ENCODE results near the gene P4HB.

Gene P4HB

GRCh38 chr17:81812571-81813370, 47.6 kb downstream of the P4HB start:
- Histone ChIP-seq H3K4me1 (peaks cover 14% of the 10 kb centered on the region), H3K36me3 (no peaks in the 10 kb centered on the region), H3K4me3 (ENCODE audit: low read depth, low read length) (no peak overlapping the region), H3K9me3 (peaks cover 3% of the 10 kb centered on the region; the same call in 1 of the 2 replicates), H3K27me3 (peaks cover 9% of the 10 kb centered on the region)
- TF ChIP-seq CTCF (IDR thresholded peaks at IDR 0.05; ENCODE audit: low read depth, low read length): no peak
- no peak for DNase-seq

GRCh38 chr17:81811705-81812570, 48.4 kb downstream of the P4HB start:
- H3K9me3 ChIP-seq: peaks cover 3% of the 10 kb centered on the region; the same call in 1 of the 2 replicates
- TF ChIP-seq CTCF (IDR thresholded peaks at IDR 0.05; ENCODE audit: low read depth, low read length): no peak
- peaks cover 17% of the 10 kb centered on the region for H3K27me3 ChIP-seq
- H3K36me3 ChIP-seq: no peaks in the 10 kb centered on the region
- no peak for DNase-seq
- H3K4me3 ChIP-seq (ENCODE audit: low read depth, low read length): no peak overlapping the region
- peaks cover 14% of the 10 kb centered on the region for H3K4me1 ChIP-seq

- peaks cover 3% of the 10 kb centered on the region; the same call in 1 of the 2 replicates for H3K9me3 ChIP-seq
- no peak for TF ChIP-seq CTCF (IDR thresholded peaks at IDR 0.05; ENCODE audit: low read depth, low read length)
- H3K4me3 ChIP-seq (ENCODE audit: low read depth, low read length): no peak overlapping the region
- no peaks in the 10 kb centered on the region for H3K36me3 ChIP-seq
- H3K27me3 ChIP-seq: peaks cover 25% of the 10 kb centered on the region
- H3K4me1 ChIP-seq: peaks cover 14% of the 10 kb centered on the region
- DNase-seq: no peak
Observed at GRCh38 chr17:81810892-81811704, 49.2 kb downstream of the P4HB start.

GRCh38 chr17:81810476-81810875, 49.9 kb downstream of the P4HB start:
- DNase-seq: no peak
- TF ChIP-seq CTCF (IDR thresholded peaks at IDR 0.05; ENCODE audit: low read depth, low read length): no peak
- peaks cover 31% of the 10 kb centered on the region for H3K27me3 ChIP-seq
- peaks cover 13% of the 10 kb centered on the region for H3K4me1 ChIP-seq
- peaks cover 3% of the 10 kb centered on the region; the same call in 1 of the 2 replicates for H3K9me3 ChIP-seq
- H3K36me3 ChIP-seq: no peaks in the 10 kb centered on the region
- H3K4me3 ChIP-seq (ENCODE audit: low read depth, low read length): no peak overlapping the region

GRCh38 chr17:81809556-81809998, 50.8 kb downstream of the P4HB start:
- DNase-seq: no peak
- H3K36me3 ChIP-seq: no peaks in the 10 kb centered on the region
- no peak for TF ChIP-seq CTCF (IDR thresholded peaks at IDR 0.05; ENCODE audit: low read depth, low read length)
- no peak overlapping the region for H3K4me3 ChIP-seq (ENCODE audit: low read depth, low read length)
- peaks cover 5% of the 10 kb centered on the region; the same call in 1 of the 2 replicates for H3K4me1 ChIP-seq
- H3K9me3 ChIP-seq: peaks cover 3% of the 10 kb centered on the region; the same call in 1 of the 2 replicates
- peaks cover 38% of the 10 kb centered on the region for H3K27me3 ChIP-seq

All from BE2C (cell line).